ENCODE data around the gene NUP205.
A peak's percentile ranks its signal among the peaks of the same experiment; 100 is the strongest.

NUP205 gene

DNA sequence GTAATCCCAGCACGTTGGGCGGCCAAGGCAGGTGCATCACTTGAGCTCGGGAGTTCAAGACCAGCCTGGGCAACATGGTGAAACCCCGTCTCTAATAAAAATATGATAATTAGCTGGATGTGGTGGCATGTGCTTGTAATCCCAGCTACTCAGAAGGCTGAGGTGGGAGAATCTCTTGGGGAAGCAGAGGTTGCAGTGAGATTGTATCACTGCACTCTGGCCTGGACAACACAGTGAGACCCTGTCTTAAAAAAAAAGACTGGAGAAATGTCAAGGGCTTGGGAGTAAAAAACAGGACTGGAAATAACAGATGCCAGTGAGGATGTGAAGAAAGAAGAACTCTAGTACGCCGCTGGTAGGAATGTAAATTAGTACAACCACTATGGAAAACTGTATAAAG is 16.7 kb upstream of the NUP205 start:
- no peak for DNase-seq

DNA sequence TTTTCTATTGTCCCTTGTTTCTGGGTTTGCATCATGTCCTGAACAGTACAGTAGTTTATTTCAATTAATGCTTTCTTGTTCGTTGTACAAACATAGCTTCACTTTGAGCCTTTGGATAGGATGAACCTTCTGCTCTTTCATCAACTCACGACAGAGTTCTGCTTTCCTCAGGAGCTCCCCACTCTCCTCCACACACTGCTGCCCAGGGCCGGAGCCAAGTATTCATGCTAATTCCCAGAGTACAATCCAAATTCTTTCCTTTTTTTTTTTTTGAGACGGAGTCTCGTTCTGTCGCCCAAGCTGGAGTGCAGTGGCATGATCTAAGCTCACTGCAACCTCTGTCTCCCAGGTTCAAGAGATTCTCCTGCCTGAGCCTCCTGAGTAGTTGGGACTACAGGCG is 7.5 kb upstream of the NUP205 start:
- DNase-seq: no peak

DNA sequence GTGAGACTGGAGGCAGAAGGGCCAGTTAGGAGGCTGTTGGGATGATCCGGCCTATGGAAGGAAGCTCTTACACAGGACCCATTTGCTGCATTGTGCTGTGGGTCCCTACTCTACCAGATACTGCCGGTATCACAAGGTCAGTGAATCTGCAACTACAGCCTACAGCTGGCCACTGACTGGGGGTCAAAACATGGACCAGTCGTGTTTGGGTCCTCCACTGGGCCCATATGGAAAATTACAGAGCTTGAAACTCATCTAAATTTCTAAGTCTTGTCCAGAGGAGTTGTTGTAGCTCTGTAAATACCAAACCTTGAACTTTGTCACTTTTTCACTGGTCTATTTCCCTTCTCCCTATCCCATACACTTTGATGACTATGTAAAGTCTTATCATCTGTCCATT is 5.6 kb upstream of the NUP205 start:
- DNase-seq: no peak

DNA sequence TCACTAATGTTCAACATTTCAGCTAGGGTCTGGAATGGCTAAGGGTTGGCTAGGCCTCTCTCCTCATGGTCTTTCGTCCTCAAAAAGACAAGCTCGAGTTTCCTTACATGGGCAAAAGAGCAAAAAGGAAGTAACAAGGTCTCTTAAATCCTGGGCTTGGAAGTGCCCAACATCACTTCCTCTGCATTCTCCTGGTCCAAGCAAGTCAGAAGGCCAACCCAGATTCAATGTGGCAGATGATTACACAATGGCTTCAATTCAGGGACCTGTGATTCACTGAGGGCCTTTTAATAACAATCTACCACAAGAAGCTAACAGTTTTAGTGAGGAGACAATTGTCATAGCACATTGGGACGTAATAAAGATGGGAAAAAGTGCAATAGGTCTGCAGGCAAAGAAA is 4.4 kb upstream of the NUP205 start:
- no peak for DNase-seq

DNA sequence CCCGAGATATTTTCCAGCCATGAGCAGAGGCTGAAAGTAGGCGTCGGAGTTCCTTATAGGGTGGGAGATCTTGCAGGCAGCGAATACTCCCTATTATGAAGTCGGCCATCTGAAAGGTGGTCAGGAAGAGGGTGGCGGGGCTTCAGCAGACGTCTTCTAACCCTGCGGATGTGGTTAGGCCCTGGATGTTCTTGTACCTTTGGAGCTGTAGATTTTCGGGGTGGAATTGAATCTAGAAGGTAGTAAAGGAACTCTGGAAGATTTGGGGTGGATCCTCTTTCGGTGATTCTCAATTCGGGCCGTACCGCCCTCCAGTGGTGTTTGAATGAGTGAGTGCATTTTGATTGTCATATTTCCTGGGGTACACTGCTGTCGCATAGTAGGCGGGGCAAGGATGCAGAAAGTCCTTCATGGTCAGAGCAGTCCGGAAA is 635 bp downstream of the NUP205 start:
- peak; percentile 76 for DNase-seq

DNA sequence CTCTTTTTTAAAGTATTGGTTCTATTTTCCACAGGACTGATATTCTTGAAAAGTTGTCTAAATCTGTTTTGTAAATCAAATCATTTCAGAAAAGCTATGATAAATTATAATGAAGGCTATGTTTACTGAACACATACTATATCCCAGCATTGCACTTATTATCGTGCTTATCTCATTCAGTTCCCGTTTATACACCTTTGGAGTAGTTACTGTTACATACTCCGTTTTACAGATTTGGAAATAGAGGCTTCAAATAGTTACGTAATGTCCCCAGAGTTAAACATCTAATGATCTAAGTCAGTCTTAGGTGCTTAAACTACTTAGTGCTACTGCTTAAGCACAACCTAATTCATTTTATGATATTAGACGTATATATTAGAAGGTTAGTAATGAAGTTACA is 1.2 kb downstream of the NUP205 start:
- no peak for DNase-seq

DNA sequence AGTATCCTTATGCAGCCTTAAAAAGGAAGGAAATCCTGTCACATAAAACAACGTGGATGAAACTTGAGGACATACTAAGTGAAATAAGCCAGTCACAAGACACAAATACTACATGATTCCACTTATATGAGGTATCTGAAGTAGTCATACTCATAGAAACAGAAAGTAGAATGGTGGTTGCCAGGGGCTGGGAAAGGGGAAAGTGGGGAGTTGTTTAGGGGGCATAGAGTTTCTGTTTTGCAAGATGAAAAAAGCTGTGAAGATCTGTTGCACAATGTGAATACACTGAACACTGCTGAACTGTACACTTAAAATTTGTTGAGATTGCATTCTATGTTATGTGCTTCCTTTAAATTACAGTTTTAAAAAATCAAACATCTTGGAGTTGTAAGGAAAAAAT is 2.9 kb downstream of the NUP205 start:
- no peak for DNase-seq

DNA sequence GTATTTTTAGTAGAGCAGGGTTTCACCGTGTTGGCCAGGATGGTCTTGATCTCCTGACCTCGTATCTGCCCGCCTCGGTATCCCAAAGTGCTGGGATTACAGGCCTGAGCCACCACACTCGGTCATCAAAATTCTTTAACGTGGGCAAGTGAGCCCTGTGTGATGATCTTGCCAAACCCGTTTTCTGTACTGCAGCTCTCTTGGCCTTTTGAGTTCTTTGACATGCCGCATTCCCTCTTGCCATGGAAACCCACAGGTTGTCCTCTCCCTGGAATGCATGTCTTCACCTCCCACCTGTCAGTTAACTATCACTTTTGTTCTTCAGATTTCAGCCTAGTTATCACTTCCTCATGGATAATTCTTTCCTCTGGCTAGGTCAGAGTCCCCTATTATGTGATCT is 5.0 kb downstream of the NUP205 start:
- no peak for DNase-seq

DNA sequence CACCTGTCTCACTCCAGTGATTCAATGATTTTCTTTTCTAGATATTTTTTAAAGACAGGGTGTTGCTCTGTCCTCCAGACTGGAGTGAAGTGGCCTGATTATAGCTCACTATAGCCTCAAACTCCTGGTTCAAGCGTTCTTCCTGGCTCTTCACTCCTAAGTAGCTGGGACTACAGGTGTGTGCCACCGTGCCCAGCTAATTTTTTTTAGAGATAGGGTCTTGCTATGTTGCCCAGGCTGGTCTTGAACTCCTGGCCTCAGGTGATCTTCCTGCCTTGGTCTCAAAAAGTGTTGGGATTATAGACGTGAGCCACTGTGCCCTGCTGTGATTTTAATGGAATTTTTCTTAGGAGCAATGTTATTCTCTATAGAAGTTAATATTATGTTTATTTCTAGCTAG is 14.1 kb downstream of the NUP205 start:
- DNase-seq: no peak

DNA sequence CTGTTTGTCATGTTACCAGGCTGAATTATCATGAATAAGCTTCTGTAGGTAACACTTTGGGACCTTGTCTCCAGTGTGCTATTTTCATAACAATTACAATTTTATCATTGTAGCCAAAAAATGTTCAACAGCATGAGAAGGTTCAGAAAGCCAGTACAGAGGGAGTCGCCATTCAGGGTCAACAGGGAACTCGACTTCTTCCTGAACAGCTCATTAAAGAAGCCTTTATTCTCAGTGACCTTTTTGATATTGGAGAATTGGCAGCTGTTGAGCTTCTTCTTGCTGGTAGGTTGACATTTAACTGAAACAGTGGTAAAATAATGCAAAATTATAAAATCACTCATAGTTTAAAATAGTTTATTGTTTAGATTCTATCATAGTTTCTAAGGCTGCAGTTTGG is 15.8 kb downstream of the NUP205 start:
- DNase-seq: no peak

DNA sequence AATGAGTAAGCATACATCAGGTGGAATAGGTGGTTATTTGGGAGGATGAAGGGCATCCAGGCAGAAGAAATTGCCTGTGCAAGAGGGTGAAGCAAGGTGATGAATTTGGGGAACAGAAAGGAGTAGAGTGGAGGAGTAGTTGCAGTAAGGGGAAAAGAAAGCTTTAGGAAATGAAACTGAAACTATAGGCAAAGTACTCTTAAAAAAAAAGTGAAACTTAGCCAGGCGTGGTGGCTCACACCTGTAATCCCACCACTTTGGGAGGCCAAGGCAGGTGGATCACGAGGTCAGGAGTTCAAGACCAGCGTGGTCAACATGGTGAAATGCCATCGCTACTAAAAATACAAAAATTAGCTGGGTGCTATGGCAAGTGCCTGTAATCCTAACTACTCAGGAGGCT is 17.6 kb downstream of the NUP205 start:
- no peak for DNase-seq

DNA sequence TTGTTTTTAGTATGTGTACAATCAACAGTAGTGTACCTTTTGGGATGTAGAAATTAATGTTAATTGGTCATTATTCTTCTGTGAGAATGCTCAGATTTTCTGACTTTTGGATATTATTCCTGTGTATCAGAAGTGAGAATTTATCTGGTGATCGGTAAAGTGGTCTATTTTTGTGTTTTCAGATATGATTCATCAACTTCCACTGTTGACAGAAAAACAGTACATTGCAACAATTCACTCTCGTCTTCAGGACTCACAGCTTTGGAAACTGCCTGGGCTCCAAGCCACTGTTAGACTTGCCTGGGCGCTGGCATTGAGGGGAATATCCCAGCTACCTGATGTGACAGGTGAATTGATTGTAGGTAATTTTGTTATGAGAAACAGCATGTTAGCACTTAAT is 20.9 kb downstream of the NUP205 start:
- DNase-seq: no peak

DNA sequence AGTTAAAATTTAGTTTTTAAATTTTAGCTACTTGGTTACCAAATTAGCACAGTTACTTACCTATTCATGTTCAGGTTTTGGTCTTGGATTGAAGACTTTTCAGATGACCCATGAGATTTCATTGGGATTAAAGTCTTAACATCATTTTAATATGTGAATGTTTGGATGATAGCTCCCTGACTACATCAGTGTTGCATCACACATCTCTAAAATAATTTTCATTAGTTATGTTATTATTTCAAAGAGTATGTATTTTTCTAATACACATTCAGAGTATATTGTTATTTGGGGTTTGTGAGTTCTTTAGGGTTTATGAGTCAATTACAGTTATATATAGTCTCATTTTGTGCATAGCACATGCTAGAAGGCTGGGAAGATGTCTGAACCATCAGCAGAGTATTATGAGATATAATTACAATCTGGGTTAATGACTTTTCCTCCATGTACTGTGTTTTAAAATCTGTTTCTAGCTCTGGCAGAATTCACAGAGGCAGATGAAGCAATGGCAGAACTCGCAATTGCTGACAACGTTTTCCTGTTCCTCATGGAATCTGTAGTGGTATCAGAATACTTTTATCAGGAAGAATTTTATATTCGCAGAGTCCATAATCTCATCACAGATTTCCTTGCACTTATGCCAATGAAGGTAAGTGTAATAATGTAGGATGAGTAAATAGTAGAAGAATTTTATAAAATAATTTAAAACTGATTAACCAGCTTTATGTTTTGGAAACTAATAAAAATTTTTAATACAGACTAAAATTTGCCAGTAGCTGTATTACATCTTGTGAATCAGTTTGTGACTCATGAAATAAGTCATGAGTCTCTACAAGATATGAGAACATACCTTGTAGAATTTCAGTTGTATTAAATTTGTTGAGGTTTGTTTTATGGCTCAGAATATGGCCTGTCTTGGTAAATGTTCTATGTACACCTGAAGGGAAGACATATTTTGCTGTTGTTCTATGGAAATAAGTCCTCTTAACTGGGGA is 26.9 kb downstream of the NUP205 start:
- no peak for DNase-seq

DNA sequence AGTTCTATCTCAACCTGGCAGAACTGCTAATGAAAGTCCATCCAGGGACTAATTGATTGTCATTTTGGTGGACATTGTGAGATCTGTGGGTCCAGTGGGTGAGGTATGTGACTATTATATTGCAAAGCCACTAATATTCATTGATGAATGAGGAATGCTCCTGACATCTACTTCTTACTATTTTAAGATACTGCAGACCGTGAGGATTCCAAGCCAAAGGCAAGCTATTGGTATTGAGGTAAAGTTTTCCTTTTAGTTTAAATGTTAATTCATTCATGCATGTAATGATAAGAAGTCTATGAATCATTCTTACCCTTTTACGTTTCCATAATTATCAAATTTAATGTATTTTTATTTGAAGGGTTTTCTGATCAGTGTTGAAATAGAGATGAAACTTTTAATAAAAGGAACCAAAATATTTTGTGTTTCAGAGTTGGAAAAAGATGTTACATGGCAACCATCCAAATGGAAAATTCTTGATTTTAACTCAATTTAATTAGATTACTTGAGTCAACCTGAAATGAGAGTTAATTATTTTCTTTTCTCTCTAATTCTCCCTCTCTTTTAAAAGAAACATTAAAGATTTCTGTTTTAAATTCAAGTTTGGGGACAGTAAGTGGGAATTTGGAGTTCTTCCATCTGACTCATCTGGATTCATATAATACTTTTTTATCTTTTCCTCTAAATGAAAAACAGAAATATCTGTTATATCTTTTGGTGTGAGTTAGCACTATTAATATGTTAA is 39.6 kb downstream of the NUP205 start:
- no peak for DNase-seq

DNA sequence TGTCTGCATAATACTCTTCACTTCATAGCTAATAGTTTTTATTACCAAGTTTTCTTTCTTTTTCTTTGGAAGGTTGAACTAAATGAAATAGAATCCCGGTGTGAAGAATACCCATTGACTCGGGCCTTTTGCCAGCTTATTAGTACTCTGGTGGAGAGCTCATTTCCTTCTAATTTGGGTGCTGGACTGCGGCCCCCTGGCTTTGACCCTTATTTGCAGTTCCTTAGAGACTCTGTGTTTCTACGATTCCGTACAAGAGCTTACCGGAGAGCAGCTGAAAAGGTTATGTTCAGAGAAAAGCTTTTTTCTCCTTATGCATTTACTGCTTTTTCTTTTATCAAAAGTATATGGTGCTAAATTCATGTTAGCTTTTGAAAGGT is 40.2 kb downstream of the NUP205 start:
- DNase-seq: no peak

DNA sequence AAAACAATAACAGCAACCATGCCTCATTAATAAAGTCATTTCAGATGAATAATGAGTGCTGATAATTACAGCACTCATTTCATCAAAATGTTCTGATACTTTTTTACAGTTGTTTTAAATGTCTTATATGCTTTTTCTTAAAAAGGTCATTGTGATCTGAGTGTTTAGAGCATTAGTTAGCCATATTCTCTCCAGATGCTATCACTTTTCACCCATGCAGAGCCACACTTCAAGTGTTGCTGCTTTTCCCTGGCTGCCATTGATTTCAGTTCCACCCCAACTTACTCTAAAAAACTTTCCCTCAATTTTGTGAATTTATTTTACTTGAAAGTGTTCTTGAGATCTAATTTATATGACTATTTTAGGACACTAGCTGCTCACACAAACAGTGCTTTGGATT is 41.8 kb downstream of the NUP205 start:
- no peak for DNase-seq

DNA sequence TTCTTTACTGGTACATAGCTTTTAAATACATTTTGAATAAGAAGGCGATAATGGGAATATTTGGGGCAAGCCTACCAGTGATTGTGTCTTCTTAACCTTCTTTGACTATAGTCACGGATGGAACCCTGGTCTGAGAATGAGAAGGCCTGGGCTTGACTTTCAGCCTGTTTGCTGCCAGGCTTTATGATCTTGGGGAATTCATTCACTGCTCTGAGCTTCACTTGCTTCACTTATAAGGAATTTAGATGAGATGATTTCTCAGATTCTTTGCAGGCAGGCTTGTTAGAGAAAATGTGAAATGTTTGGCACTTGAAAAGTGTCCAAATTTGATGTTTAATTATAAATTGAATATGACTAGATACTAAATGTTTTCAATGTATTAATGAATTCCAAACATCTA is 42.5 kb downstream of the NUP205 start:
- no peak for DNase-seq

DNA sequence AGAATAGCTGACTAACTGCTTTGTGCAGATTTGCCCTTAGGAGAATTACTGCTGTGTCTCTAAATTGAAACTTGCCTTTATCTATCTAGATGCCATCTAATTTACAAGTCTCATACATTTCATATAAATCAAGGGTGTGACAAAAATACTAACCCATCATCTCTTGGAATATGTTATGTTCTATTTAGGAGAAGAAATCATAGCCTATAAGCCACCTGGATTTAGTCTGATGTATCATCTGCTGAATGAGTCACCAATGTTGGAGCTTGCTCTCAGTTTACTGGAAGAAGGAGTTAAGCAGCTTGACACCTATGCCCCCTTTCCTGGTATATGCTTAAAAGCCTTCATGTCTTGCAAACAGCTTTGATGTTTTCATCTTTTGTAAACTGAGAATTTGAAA is 43.5 kb downstream of the NUP205 start:
- DNase-seq: no peak

DNA sequence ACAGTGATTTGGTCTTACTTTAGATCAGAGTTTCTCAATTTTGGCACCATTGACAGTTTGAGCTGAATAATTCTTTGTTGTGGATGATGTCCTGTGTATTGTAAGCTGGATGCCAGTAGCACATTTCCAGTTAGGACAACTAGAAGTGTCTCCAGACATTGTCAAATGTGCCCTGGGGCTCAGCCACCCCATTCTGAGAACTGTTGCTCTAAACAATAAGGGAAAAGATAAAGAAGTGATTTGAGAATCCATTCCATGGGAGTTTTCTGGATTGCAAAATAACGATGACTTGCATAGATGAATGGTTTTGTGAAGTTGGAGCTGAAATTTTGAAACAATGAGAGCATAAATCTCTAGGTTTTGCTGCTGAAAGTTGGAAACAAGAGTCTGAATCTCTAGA is 44.6 kb downstream of the NUP205 start:
- DNase-seq: no peak

DNA sequence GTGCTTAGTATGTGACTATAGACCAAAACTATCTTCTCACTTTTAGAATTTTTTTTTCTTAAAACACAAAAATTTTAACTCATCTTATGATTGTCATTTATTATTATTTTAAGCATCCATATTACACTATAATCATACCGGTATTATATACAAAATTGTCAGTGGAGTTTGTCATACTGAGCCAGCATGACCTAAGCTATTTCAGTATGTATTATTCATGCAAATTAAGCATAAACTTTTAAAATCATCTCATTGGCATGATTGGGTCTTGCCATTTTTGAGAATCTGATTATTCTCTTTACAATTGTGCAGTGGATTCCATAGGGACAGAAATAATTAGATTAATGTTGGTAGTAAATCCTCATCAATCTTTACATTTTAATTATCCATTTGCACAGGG is 58.4 kb downstream of the NUP205 start:
- no peak for DNase-seq

DNA sequence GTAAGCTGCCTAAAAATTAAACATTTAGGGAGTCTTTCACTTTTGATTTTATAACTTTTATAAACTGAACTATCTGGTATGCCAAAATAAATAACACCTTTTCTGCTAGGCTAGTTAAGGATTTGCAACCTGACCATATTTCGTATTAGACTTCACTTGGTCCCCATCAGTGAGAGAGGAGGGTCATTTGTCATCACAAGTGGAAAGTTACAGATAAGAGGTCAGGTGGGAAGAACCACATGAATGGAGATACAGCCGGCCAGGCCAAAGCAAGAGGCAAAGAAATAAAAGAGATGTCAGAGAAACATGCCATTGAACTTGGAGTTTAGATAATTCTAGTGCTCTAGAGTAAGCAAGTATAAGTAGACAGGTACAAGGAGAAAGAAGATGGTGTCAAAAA is 60.1 kb downstream of the NUP205 start:
- DNase-seq: no peak

DNA sequence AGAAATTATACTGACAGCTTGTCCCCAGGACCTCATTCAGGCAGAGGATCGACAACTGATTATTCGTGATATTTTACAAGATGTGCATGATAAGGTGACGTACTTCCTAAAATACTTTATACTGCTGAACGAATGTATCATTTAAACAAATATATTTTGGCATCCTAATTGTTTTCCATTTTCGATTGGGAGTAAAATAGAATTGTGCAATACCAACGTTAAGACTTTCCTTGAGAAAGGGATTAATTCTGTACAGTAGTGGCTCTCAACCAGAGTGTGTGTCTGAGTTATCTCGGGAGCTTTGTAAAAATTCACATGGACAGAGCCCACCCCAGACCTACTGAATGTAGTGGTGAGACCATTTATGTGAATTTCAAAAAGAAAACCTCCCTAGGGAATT is 60.8 kb downstream of the NUP205 start:
- no peak for DNase-seq

DNA sequence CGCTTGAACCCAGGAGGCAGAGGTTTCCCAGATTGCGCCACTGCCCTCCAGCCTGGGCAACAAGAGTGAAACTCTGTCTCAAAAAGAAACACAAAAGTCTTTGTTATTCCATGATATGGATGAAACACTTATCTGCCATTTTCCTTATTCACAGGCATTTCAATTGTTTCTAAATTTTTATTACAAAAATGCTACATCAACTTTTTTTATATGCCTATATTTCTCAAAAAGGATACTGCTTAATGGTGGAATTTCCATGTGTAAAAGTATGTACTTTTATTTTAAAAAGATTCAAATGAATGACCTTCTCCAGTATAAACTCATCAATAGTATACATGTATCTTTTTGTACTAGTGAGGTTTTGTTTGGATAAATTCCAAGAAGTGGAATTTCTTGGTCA is 62.7 kb downstream of the NUP205 start:
- no peak for DNase-seq
